ENCODE data around the gene PLCB3.
"Not testable (repeated sequence)": the region's sequence is repeated elsewhere in the genome, so short reads cannot be mapped to it uniquely, and the experiment has no call there.

PLCB3 gene

GRCh38 chr11:64235437-64236161 lies 15.7 kb upstream of the PLCB3 start:
- DNase-seq (ENCODE audit: low read depth in 2 of 2) = no peak

- no peak for DNase-seq (ENCODE audit: low read depth in 2 of 2)
These were observed 13.8 kb upstream of the PLCB3 start for GRCh38 chr11:64237484-64237951.

GRCh38 chr11:64238076-64238475 lies 13.3 kb upstream of the PLCB3 start:
- no peak for DNase-seq (ENCODE audit: low read depth in 2 of 2)

- no peak for DNase-seq (ENCODE audit: low read depth in 2 of 2)
These were observed 12.3 kb upstream of the PLCB3 start for GRCh38 chr11:64238999-64239398.

- DNase-seq (ENCODE audit: low read depth in 2 of 2) = no peak
These were observed 11.5 kb upstream of the PLCB3 start for GRCh38 chr11:64239662-64240434.

- peak; percentile 95 to 99 for DNase-seq (ENCODE audit: low read depth in 2 of 2)
These were observed 10.7 kb upstream of the PLCB3 start, which contains the start of gene FKBP2 for GRCh38 chr11:64240435-64241240. TSS of gene FKBP2 (plus strand) at chr11:64241095. CDS start at chr11:64242388, 1,293 bp downstream.

GRCh38 chr11:64241241-64241490 lies 10.2 kb upstream of the PLCB3 start:
- DNase-seq (ENCODE audit: low read depth in 2 of 2) = peak in 1 of 2 donors; percentile 100

GRCh38 chr11:64241491-64242374 lies 9.6 kb upstream of the PLCB3 start:
- peak in 1 of 2 donors; percentile 99 for DNase-seq (ENCODE audit: low read depth in 2 of 2)

- DNase-seq (ENCODE audit: low read depth in 2 of 2) = no peak
These were observed 8.0 kb upstream of the PLCB3 start for GRCh38 chr11:64243236-64243854.

GRCh38 chr11:64244107-64244506 lies 7.2 kb upstream of the PLCB3 start:
- DNase-seq (ENCODE audit: low read depth in 2 of 2) = no peak

GRCh38 chr11:64244966-64245365 lies 6.4 kb upstream of the PLCB3 start:
- DNase-seq (ENCODE audit: low read depth in 2 of 2) = no peak

GRCh38 chr11:64245401-64245796 lies 5.9 kb upstream of the PLCB3 start:
- DNase-seq (ENCODE audit: low read depth in 2 of 2) = no peak

- peak; percentile 63 to 72 for DNase-seq (ENCODE audit: low read depth in 2 of 2)
These were observed 5.3 kb upstream of the PLCB3 start for GRCh38 chr11:64245797-64246620.

- DNase-seq (ENCODE audit: low read depth in 2 of 2) = not testable (repeated sequence)
These were observed 4.8 kb upstream of the PLCB3 start for GRCh38 chr11:64246621-64246870.

- DNase-seq (ENCODE audit: low read depth in 2 of 2) = peak; percentile 77 to 78
These were observed 4.2 kb upstream of the PLCB3 start, which contains the start of gene PPP1R14B for GRCh38 chr11:64246871-64247728. TSS of gene PPP1R14B (minus strand) at chr11:64246943. CDS start at chr11:64246673, 270 bp downstream.

GRCh38 chr11:64247729-64248531 lies 3.4 kb upstream of the PLCB3 start:
- DNase-seq (ENCODE audit: low read depth in 2 of 2) = no peak

GRCh38 chr11:64248578-64248977 lies 2.8 kb upstream of the PLCB3 start:
- no peak for DNase-seq (ENCODE audit: low read depth in 2 of 2)

GRCh38 chr11:64249038-64249437 lies 2.3 kb upstream of the PLCB3 start:
- DNase-seq (ENCODE audit: low read depth in 2 of 2) = no peak
